Measurements from ENCODE around the gene ADAT1. TPM values are rescaled to one million over a fixed set of nuclear protein-coding genes. Genes with fewer than 3 reads are reported as not detected.

Gene ADAT1
- total and polyA plus RNA-seq, 9 donors, result 9.5 to 59.8 (median 27.7) TPM

DNA sequence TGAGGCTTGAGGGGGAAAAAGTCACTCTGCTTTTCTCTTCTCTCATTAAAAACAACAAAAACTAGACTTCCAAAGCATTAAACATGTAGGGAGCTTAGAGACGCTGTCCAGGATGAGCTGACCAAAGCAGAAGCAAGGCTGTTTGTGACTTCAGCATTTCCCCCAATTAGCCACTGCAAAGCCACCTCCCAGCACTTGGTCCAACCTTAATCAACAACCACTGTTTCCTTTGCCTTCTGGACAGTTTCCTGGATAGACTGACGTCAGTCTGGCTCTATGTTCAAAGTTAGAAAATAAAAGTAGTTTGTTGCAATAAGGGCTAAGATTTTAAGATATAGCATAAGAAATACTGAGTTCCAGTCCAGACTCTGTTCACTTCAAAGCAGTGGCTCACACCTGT, 70.1 kb downstream of the ADAT1 start:
- no peak overlapping the region for H3K4me3 ChIP-seq
- DNase-seq, result no peak
- H3K4me1 ChIP-seq (ENCODE audit: insufficient read depth), result no peaks in the 10 kb centered on the region
- WGBS, 3 donors, result 61 to 85% (median 82%) methylated on average over 2 of the region's 2 CpGs
- H3K9me3 ChIP-seq, result no peaks in the 10 kb centered on the region
- no peak overlapping the region for H3K27ac ChIP-seq
- no peaks in the 10 kb centered on the region for H3K27me3 ChIP-seq
- intact Hi-C loops (cut with DNase I), result no loop called here
- H3K36me3 ChIP-seq, result no peaks in the 10 kb centered on the region
- TF ChIP-seq, protein P1, sequence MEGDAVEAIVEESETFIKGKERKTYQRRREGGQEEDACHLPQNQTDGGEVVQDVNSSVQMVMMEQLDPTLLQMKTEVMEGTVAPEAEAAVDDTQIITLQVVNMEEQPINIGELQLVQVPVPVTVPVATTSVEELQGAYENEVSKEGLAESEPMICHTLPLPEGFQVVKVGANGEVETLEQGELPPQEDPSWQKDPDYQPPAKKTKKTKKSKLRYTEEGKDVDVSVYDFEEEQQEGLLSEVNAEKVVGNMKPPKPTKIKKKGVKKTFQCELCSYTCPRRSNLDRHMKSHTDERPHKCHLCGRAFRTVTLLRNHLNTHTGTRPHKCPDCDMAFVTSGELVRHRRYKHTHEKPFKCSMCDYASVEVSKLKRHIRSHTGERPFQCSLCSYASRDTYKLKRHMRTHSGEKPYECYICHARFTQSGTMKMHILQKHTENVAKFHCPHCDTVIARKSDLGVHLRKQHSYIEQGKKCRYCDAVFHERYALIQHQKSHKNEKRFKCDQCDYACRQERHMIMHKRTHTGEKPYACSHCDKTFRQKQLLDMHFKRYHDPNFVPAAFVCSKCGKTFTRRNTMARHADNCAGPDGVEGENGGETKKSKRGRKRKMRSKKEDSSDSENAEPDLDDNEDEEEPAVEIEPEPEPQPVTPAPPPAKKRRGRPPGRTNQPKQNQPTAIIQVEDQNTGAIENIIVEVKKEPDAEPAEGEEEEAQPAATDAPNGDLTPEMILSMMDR (IDR thresholded peaks at IDR 0.05), result no peak
- TF ChIP-seq EP300 (IDR thresholded peaks at IDR 0.05) (no peak), POLR2A (IDR thresholded peaks at IDR 0.05) (no peak)

DNA sequence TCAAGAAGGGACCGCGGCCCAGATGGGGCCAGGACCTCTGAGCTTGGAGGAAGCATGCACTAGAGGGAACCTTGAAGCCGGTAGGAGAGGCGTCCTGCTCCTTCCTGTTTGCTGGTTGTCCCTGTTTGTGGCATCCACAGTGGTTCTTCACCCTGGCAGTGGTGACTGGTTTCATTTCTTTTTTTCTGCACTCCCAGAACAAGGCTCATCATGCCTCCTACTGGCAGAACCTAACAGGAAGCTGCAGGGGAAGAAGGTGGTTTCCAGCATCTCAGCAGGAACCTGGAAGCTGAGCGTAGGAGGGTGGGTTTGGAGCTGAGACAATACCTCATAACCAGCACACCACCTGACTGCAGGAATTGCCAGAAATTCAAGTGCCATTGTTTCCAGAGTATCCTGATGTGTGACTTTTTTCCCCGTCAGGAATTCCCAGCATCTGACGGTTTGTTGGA, 72.8 kb downstream of the ADAT1 start:
- no peaks in the 10 kb centered on the region for H3K9me3 ChIP-seq
- H3K4me3 ChIP-seq, result no peak overlapping the region
- H3K4me1 ChIP-seq (ENCODE audit: insufficient read depth), result no peaks in the 10 kb centered on the region
- no peak for DNase-seq
- 80 to 91% (median 89%) methylated on average over 7 of the region's 7 CpGs for WGBS, 3 donors
- intact Hi-C loops (cut with DNase I), result no loop called here
- no peaks in the 10 kb centered on the region for H3K27me3 ChIP-seq
- H3K27ac ChIP-seq, result no peak overlapping the region
- TF ChIP-seq EP300 (IDR thresholded peaks at IDR 0.05) (no peak), POLR2A (IDR thresholded peaks at IDR 0.05) (no peak)
- TF ChIP-seq, protein P1 (IDR thresholded peaks at IDR 0.05), result no peak
- H3K36me3 ChIP-seq, result no peaks in the 10 kb centered on the region

Other genes starting within 250 kb of the ADAT1 start
- gene CFDP1, start 189.8 kb downstream of the ADAT1 start, total RNA-seq, result 10 to 100 TPM; 67.0 to 75.4 (median 70.2) TPM
- gene CFDP1, start 189.8 kb downstream of the ADAT1 start, polyA plus RNA-seq, result 100 to 1,000 TPM; 106 to 173 TPM
- gene TMEM170A, start 158.6 kb downstream of the ADAT1 start, total RNA-seq, result 10 to 100 TPM; 20.7 to 29.0 (median 24.2) TPM
- gene TMEM170A, start 158.6 kb downstream of the ADAT1 start, polyA plus RNA-seq, result 10 to 100 TPM in 1 of 2 donors, 1 to 10 TPM in 1; 8.6 to 14.8 TPM
- gene CHST6, start 127.8 kb downstream of the ADAT1 start, total RNA-seq, result 1 to 10 TPM in 2 of 7 donors, under 1 TPM in 5; 0.05 to 1.4 (median 0.50) TPM
- gene CHST6, start 127.8 kb downstream of the ADAT1 start, polyA plus RNA-seq, result under 1 TPM; 0.04 to 0.83 TPM
- under 1 TPM; 0.24 to 1.00 (median 0.63) TPM for gene CHST5, start 87.2 kb downstream of the ADAT1 start, total RNA-seq
- gene CHST5, start 87.2 kb downstream of the ADAT1 start, polyA plus RNA-seq, result under 1 TPM in 1 of 2 donors, not detected in 1; 0.08 TPM
- 10 to 100 TPM in 6 of 7 donors, 1 to 10 TPM in 1; 9.8 to 36.9 (median 14.8) TPM for gene TMEM231, start 67.0 kb downstream of the ADAT1 start, total RNA-seq
- 10 to 100 TPM in 1 of 2 donors, 1 to 10 TPM in 1; 9.2 to 16.3 TPM for gene TMEM231, start 67.0 kb downstream of the ADAT1 start, polyA plus RNA-seq
- 100 to 1,000 TPM in 4 of 7 donors, 10 to 100 TPM in 3; 77.9 to 114 (median 108) TPM for gene GABARAPL2, start 56.9 kb downstream of the ADAT1 start, total RNA-seq
- gene GABARAPL2, start 56.9 kb downstream of the ADAT1 start, polyA plus RNA-seq, result 100 to 1,000 TPM; 161 to 195 TPM
- gene KARS1, start 24.4 kb upstream of the ADAT1 start, total RNA-seq, result 100 to 1,000 TPM in 3 of 7 donors, 10 to 100 TPM in 4; 55.6 to 109 (median 92.8) TPM
- gene KARS1, start 24.4 kb upstream of the ADAT1 start, polyA plus RNA-seq, result 100 to 1,000 TPM in 1 of 2 donors, 10 to 100 TPM in 1; 85.4 to 189 TPM
- 100 to 1,000 TPM in 1 of 7 donors, 10 to 100 TPM in 6; 66.6 to 112 (median 83.7) TPM for gene TERF2IP, start 24.5 kb upstream of the ADAT1 start, total RNA-seq
- 100 to 1,000 TPM in 1 of 2 donors, 10 to 100 TPM in 1; 77.8 to 122 TPM for gene TERF2IP, start 24.5 kb upstream of the ADAT1 start, polyA plus RNA-seq
- gene CPHXL2, start 53.7 kb upstream of the ADAT1 start, total RNA-seq, result not detected
- not detected for gene CPHXL2, start 53.7 kb upstream of the ADAT1 start, polyA plus RNA-seq
- gene DUXB, start 78.2 kb upstream of the ADAT1 start, total RNA-seq, result not detected
- gene DUXB, start 78.2 kb upstream of the ADAT1 start, polyA plus RNA-seq, result under 1 TPM in 1 of 2 donors, not detected in 1; 0.07 TPM
- not detected for gene CPHXL, start 103.2 kb upstream of the ADAT1 start, total RNA-seq
- gene CPHXL, start 103.2 kb upstream of the ADAT1 start, polyA plus RNA-seq, result not detected